SK-N-SH (cell line): ENCODE results near the gene FAM53C.

Experiments used
- CTCF ChIP-seq: fragments of 200-600 bp; sonication (generic); IDR thresholded peaks from 2 replicates; pipeline ENCODE4 v1.6.1; 2017; ENCODE audit warnings: antibody characterized with exemption, mild to moderate bottlenecking, moderate library complexity
- FOSL2 ChIP-seq: IDR thresholded peaks from 2 replicates; pipeline ENCODE4 v1.4.0; 2012; ENCODE audit warnings: low read depth, mild to moderate bottlenecking, moderate library complexity, borderline replicate concordance
- JUND ChIP-seq: IDR thresholded peaks from 2 replicates; pipeline ENCODE4 v1.4.0; 2012
- MAX ChIP-seq: IDR thresholded peaks from 2 replicates; pipeline ENCODE4 v1.4.0; 2012; ENCODE audit warnings: low read depth
- MXI1 ChIP-seq: IDR thresholded peaks from 2 replicates; pipeline ENCODE4 v1.6.1; 2012; ENCODE audit warnings: mild to moderate bottlenecking, low read depth, low read length, improper control_type of control experiment
- POLR2AphosphoS5 ChIP-seq: IDR thresholded peaks from 2 replicates; pipeline ENCODE4 v1.6.1; 2012; ENCODE audit warnings: low read depth, low read length
- RAD21 ChIP-seq: IDR thresholded peaks from 2 replicates; pipeline ENCODE4 v1.6.1; 2012; ENCODE audit warnings: mild to moderate bottlenecking, low read length
- RXRA ChIP-seq: IDR thresholded peaks from 2 replicates; pipeline ENCODE4 v1.4.0; 2012; ENCODE audit warnings: low read depth, mild to moderate bottlenecking, borderline replicate concordance
- SIN3A ChIP-seq: IDR thresholded peaks from 2 replicates; pipeline ENCODE4 v1.6.1; 2012; ENCODE audit warnings: low read depth, mild to moderate bottlenecking, low read length, moderate library complexity, borderline replicate concordance
- TF ChIP-seq, protein P1 (sequence below): IDR thresholded peaks from 2 replicates; pipeline ENCODE4; 2012
- TF ChIP-seq, protein P2 (sequence below): fragments of 150-350 bp; IDR thresholded peaks from 2 replicates; pipeline ENCODE4 v1.6.1; 2016; ENCODE audit warnings: mild to moderate bottlenecking, low read depth, low read length

DNA sequence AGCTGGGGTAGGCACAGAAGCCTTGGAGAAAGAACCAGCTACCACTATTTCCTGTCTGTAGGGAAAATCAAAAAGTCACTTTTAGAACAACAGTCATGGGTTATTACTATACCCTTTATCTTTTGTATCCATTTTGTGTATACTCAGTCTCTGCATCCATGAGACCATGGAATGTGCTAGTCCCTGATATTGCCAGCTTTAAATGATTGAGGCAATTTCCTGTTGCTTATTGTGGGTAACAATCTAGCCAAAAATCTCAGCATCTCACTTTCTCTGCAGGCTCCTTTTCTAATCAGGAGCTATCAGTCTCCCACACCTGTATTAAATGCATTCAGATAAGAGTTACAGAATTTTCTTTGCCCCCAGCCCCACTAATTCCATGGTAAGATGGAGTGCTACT lies 13.5 kb downstream of the FAM53C start:
- TF ChIP-seq, protein P1, sequence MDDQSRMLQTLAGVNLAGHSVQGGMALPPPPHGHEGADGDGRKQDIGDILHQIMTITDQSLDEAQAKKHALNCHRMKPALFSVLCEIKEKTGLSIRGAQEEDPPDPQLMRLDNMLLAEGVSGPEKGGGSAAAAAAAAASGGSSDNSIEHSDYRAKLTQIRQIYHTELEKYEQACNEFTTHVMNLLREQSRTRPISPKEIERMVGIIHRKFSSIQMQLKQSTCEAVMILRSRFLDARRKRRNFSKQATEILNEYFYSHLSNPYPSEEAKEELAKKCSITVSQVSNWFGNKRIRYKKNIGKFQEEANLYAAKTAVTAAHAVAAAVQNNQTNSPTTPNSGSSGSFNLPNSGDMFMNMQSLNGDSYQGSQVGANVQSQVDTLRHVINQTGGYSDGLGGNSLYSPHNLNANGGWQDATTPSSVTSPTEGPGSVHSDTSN: no peak
- TF ChIP-seq, protein P2, sequence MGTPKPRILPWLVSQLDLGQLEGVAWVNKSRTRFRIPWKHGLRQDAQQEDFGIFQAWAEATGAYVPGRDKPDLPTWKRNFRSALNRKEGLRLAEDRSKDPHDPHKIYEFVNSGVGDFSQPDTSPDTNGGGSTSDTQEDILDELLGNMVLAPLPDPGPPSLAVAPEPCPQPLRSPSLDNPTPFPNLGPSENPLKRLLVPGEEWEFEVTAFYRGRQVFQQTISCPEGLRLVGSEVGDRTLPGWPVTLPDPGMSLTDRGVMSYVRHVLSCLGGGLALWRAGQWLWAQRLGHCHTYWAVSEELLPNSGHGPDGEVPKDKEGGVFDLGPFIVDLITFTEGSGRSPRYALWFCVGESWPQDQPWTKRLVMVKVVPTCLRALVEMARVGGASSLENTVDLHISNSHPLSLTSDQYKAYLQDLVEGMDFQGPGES: no peak
- no peak for TF ChIP-seq POLR2AphosphoS5
- no peak for TF ChIP-seq CTCF
- TF ChIP-seq RAD21: no peak
- TF ChIP-seq MAX: no peak
- TF ChIP-seq JUND: no peak
- no peak for TF ChIP-seq RXRA
- no peak for TF ChIP-seq FOSL2
- TF ChIP-seq MXI1: no peak
- TF ChIP-seq SIN3A: no peak
